Nephron (organoid): Measurements from ENCODE around the gene MCUB.

ENCODE experiments used
- H3K27ac Mint-ChIP-seq, 3 experiments: 2 replicates each; pipeline ENCODE4 v1.8.0; 2020; ENCODE audit warnings: mixed read lengths in 3 of 3, mild to moderate bottlenecking in 2 of 3, moderate library complexity in 1 of 3
- H3K27me3 Mint-ChIP-seq: 2 replicates; pipeline ENCODE4 v1.8.0; 2021; ENCODE audit warnings: low read depth, mild to moderate bottlenecking, moderate library complexity, mixed read lengths
- H3K36me3 Mint-ChIP-seq: 2 replicates; pipeline ENCODE4 v1.8.0; 2020; ENCODE audit warnings: low read depth, mixed read lengths
- H3K4me1 Mint-ChIP-seq: 2 replicates; pipeline ENCODE4 v1.8.0; 2020; ENCODE audit warnings: mixed read lengths
- H3K4me3 Mint-ChIP-seq, 3 experiments: 2 replicates each; pipeline ENCODE4 v1.8.0; 2020; ENCODE audit warnings: mild to moderate bottlenecking in 3 of 3, mixed read lengths in 3 of 3, moderate library complexity in 2 of 3
- H3K9me3 Mint-ChIP-seq: 2 replicates; pipeline ENCODE4 v1.8.0; 2020; ENCODE audit warnings: mixed read lengths
- CTCF ChIP-seq, 3 experiments: fragments of 200-600 bp; sonication (generic); IDR thresholded peaks; one replicate each; pipeline ENCODE4 v1.5.0; 2021; ENCODE audit warnings: antibody characterized with exemption in 3 of 3; ENCODE audit not compliant: unreplicated experiment in 3 of 3

Gene MCUB

DNA sequence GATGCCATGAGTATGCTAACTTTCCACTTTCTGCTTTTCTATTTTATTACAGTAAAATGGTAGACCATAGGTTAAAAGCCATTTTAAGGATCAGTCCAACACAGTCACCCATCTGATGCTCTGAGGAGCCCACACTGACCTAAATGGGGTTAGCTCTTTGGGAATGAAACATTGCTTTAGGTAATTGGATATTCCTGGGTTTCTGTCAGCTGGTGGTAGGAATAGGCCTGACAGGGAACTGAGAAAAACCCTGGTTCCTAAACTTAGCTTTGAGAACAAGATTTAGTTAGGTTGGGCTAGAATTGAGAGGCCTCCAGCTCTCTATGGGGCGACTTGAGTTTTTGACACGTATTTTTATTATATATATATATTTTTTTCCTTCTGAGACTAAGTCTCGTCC lies 40.4 kb downstream of the MCUB start:
- H3K4me3 Mint-ChIP-seq, result no peak overlapping the region
- H3K27ac Mint-ChIP-seq, result no peak overlapping the region
- no peak for TF ChIP-seq CTCF (IDR thresholded peaks at IDR 0.05; ENCODE audit: unreplicated experiment in 3 of 3)
- H3K36me3 Mint-ChIP-seq, result peaks cover 16% of the 10 kb centered on the region
- no peaks in the 10 kb centered on the region for H3K27me3 Mint-ChIP-seq
- no peaks in the 10 kb centered on the region for H3K4me1 Mint-ChIP-seq
- peaks cover 24% of the 10 kb centered on the region for H3K9me3 Mint-ChIP-seq

GRCh38 chr4:109601336-109601735 lies 41.3 kb downstream of the MCUB start:
- no peak overlapping the region for H3K4me3 Mint-ChIP-seq
- no peak for TF ChIP-seq CTCF (IDR thresholded peaks at IDR 0.05; ENCODE audit: unreplicated experiment in 3 of 3)
- H3K36me3 Mint-ChIP-seq, result peaks cover 20% of the 10 kb centered on the region
- H3K4me1 Mint-ChIP-seq, result no peaks in the 10 kb centered on the region
- no peak overlapping the region for H3K27ac Mint-ChIP-seq
- H3K9me3 Mint-ChIP-seq, result peaks cover 30% of the 10 kb centered on the region
- H3K27me3 Mint-ChIP-seq, result no peaks in the 10 kb centered on the region

- H3K9me3 Mint-ChIP-seq, result peaks cover 34% of the 10 kb centered on the region
- H3K27me3 Mint-ChIP-seq, result no peaks in the 10 kb centered on the region
- H3K36me3 Mint-ChIP-seq, result peaks cover 27% of the 10 kb centered on the region
- no peak overlapping the region for H3K4me3 Mint-ChIP-seq
- TF ChIP-seq CTCF (IDR thresholded peaks at IDR 0.05; ENCODE audit: unreplicated experiment in 3 of 3), result no peak
- no peak overlapping the region for H3K27ac Mint-ChIP-seq
- H3K4me1 Mint-ChIP-seq, result no peaks in the 10 kb centered on the region
Observed at GRCh38 chr4:109607976-109608375, 47.9 kb downstream of the MCUB start.

- no peak for TF ChIP-seq CTCF (IDR thresholded peaks at IDR 0.05; ENCODE audit: unreplicated experiment in 3 of 3)
- Mint-ChIP-seq H3K36me3 (peaks cover 27% of the 10 kb centered on the region), H3K27me3 (no peaks in the 10 kb centered on the region), H3K4me3 (no peak overlapping the region), H3K27ac (no peak overlapping the region), H3K9me3 (peaks cover 31% of the 10 kb centered on the region), H3K4me1 (no peaks in the 10 kb centered on the region)
Observed at GRCh38 chr4:109608879-109609278, 48.8 kb downstream of the MCUB start.

DNA sequence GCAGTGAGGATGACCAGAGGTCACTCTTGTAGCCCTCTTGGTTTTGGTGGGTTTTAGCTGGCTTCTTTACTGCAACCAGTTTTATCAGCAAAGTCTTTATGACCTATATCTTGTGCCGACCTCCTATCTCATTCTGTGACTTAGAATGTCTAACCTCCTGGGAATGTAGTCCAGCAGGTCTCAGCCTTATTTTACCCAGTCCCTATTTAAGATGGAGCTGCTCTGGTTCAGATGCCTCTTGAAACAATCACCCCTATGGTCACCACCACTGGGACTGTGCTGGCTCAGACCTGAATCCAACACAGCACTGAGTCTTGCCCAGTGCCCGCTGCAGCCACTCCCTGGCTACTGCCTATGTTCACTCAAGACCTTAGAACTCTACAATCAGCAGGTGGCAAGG lies 49.4 kb downstream of the MCUB start:
- no peak for TF ChIP-seq CTCF (IDR thresholded peaks at IDR 0.05; ENCODE audit: unreplicated experiment in 3 of 3)
- Mint-ChIP-seq H3K27ac (no peak overlapping the region), H3K27me3 (no peaks in the 10 kb centered on the region), H3K4me1 (no peaks in the 10 kb centered on the region), H3K9me3 (peaks cover 31% of the 10 kb centered on the region), H3K36me3 (peaks cover 27% of the 10 kb centered on the region), H3K4me3 (no peak overlapping the region)

DNA sequence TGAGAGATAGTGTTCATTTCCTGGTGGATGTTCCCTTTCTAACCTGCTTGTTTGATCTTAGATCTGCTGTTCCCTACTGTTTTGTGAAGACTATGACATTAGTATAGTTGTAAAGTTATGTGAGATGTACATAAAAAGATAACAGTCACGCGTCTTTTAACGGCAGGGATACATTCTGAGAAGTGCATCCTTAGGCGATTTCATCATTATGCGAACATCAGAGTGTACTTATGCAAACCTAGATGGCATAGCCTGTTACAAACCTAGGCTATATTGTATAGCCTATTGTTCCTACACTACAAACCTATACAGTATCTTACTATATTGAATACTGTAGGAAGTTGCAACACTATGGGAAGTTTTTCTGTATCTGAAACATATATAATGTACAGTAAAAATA lies 50.4 kb downstream of the MCUB start:
- peaks cover 20% of the 10 kb centered on the region for H3K36me3 Mint-ChIP-seq
- H3K27me3 Mint-ChIP-seq, result no peaks in the 10 kb centered on the region
- no peak overlapping the region for H3K27ac Mint-ChIP-seq
- no peak for TF ChIP-seq CTCF (IDR thresholded peaks at IDR 0.05; ENCODE audit: unreplicated experiment in 3 of 3)
- no peak overlapping the region for H3K4me3 Mint-ChIP-seq
- peaks cover 26% of the 10 kb centered on the region for H3K9me3 Mint-ChIP-seq
- H3K4me1 Mint-ChIP-seq, result no peaks in the 10 kb centered on the region
